K562 (cell line): ENCODE results near the gene ERBB3. TPM values are rescaled to one million over a fixed set of nuclear protein-coding genes. Genes with fewer than 3 reads are reported as not detected.

Experiments
- EP300 ChIP-seq: IDR thresholded peaks from 2 replicates; pipeline ENCODE4 v1.6.1; 2012; ENCODE audit warnings: low read length, improper control_type of control experiment
- FOXK2 ChIP-seq, 2 experiments: fragments of 450-650 bp; IDR thresholded peaks in 1 of 2; conservative IDR thresholded peaks in 1 of 2; 2 replicates each; pipeline ENCODE4 v1.6.1; 2016; ENCODE audit warnings: low read depth in 2 of 2, mild to moderate bottlenecking in 1 of 2
- HEY1 ChIP-seq: fragments of 250-450 bp; sonication (Bioruptor Pico); IDR thresholded peaks from 2 replicates; pipeline ENCODE4 v1.5.0; 2020; ENCODE audit warnings: mild to moderate bottlenecking, moderate library complexity, borderline replicate concordance
- HMBOX1 ChIP-seq: sonication (generic); IDR thresholded peaks from 2 replicates; pipeline ENCODE4 v1.6.1; 2016
- IRF2 ChIP-seq: sonication (generic); formaldehyde crosslinking; IDR thresholded peaks from 2 replicates; pipeline ENCODE4 v1.8.1; 2022; ENCODE audit warnings: mild to moderate bottlenecking, missing genetic modification reagents
- MEIS2 ChIP-seq: fragments of 450-650 bp; IDR thresholded peaks from 2 replicates; pipeline ENCODE4 v1.6.1; 2014; ENCODE audit warnings: mild to moderate bottlenecking; ENCODE audit not compliant: partially characterized antibody
- MXI1 ChIP-seq: IDR thresholded peaks from 2 replicates; pipeline ENCODE4 v1.6.1; 2011; ENCODE audit warnings: low read depth, mild to moderate bottlenecking, improper control_type of control experiment, low read length
- NFIC ChIP-seq: fragments of 450-650 bp; IDR thresholded peaks from 2 replicates; pipeline ENCODE4 v1.6.1; 2017; ENCODE audit warnings: mild to moderate bottlenecking, inconsistent platforms
- PRMT5 ChIP-seq: sonication (generic); formaldehyde crosslinking; IDR thresholded peaks from 2 replicates; pipeline ENCODE4 v1.5.0; 2020; ENCODE audit warnings: missing genetic modification reagents
- SMARCE1 ChIP-seq: fragments of 450-650 bp; IDR thresholded peaks from 2 replicates; pipeline ENCODE4 v1.7.1; 2016; ENCODE audit warnings: mild to moderate bottlenecking
- SNRNP70 ChIP-seq: fragments of 200-400 bp; formaldehyde crosslinking; optimal IDR thresholded peaks from 2 replicates; pipeline ENCODE3; 2017; ENCODE audit warnings: low read depth, low read length
- TCF3 ChIP-seq: sonication (generic); formaldehyde crosslinking; IDR thresholded peaks from 2 replicates; pipeline ENCODE4 v1.4.0; 2020; ENCODE audit warnings: mild to moderate bottlenecking, missing genetic modification reagents
- THRAP3 ChIP-seq: fragments of 450-650 bp; IDR thresholded peaks from 2 replicates; pipeline ENCODE4 v1.6.1; 2016; ENCODE audit warnings: mild to moderate bottlenecking, inconsistent platforms, borderline replicate concordance
- ZNF175 ChIP-seq: fragments of 200-800 bp; sonication (Bioruptor generic); IDR thresholded peaks from 2 replicates; pipeline ENCODE4 v1.6.1; 2016; ENCODE audit warnings: low read depth, mild to moderate bottlenecking, missing genetic modification characterization, missing compliant biosample characterization
- ZNF282 ChIP-seq: sonication (generic); formaldehyde crosslinking; IDR thresholded peaks from 2 replicates; pipeline ENCODE4 v1.8.1; 2023; ENCODE audit warnings: missing genetic modification reagents
- ZNF512 ChIP-seq: IDR thresholded peaks from 2 replicates; pipeline ENCODE4 v1.6.1; 2016; ENCODE audit warnings: missing genetic modification characterization, missing compliant biosample characterization
- ZNF639 ChIP-seq, 2 experiments: fragments of 200-800 bp in 1 of 2; sonication (Bioruptor generic) in 1 of 2; sonication (generic) in 1 of 2; formaldehyde crosslinking in 1 of 2; IDR thresholded peaks in 1 of 2; conservative IDR thresholded peaks in 1 of 2; 2 replicates each; pipeline versions ENCODE4 v1.5.0 to v1.6.1; 2016 to 2020; ENCODE audit warnings: missing compliant biosample characterization in 1 of 2, missing genetic modification characterization in 1 of 2, missing genetic modification reagents in 1 of 2
- polyA plus RNA-seq, 8 experiments: library from polyadenylated mRNA; depleted of rRNA in 4 of 8; stranded (reverse) in 5 of 8; unstranded in 3 of 8; fragments of >200 nt; fragmentation: Nextera tagmentation in 2 of 8; fragmentation: Illumina TruSeq in 1 of 8; extraction: Ambion mirVana in 2 of 8; extraction: Trizol in 1 of 8; gene quantifications; 2 replicates each; pipeline versions ENCODE4 v1.2.1 to v1.2.3, GENCODE V29; 2011 to 2014; ENCODE audit warnings: inconsistent platforms in 1 of 8, missing spikeins in 1 of 8
- total RNA-seq, 7 experiments: library from RNA; depleted of rRNA in 6 of 7; stranded (reverse); fragments of >200 nt in 6 of 7; fragmentation: Illumina TruSeq in 2 of 7; extraction: Trizol in 2 of 7; gene quantifications; 2 replicates each; pipeline versions ENCODE4 v1.2.1 to v1.2.3, GENCODE V29; 2011 to 2021; ENCODE audit warnings: low replicate concordance in 1 of 7
- TF ChIP-seq, protein P1 (sequence below), 3 experiments: IDR thresholded peaks in 2 of 3; conservative IDR thresholded peaks in 1 of 3; 2 replicates each; pipeline ENCODE4 v1.5.1; 2011 to 2012; ENCODE audit warnings: low read length in 3 of 3, mild to moderate bottlenecking in 3 of 3, control low read depth in 2 of 3, improper control_type of control experiment in 1 of 3, inconsistent platforms in 1 of 3, low read depth in 1 of 3, mixed read lengths in 1 of 3, moderate library complexity in 1 of 3; ENCODE audit not compliant: insufficient read depth in 2 of 3
- TF ChIP-seq, protein P2 (sequence below): fragments of 250-450 bp; sonication (Bioruptor Pico); IDR thresholded peaks from 2 replicates; pipeline ENCODE4 v1.4.0; 2020; ENCODE audit warnings: mild to moderate bottlenecking, moderate library complexity
- TF ChIP-seq, protein P3 (sequence below): fragments of 450-650 bp; formaldehyde crosslinking; conservative IDR thresholded peaks from 2 replicates; pipeline ENCODE4 v1.4.0; 2022; ENCODE audit warnings: mild to moderate bottlenecking, missing genetic modification characterization

The ERBB3 gene
- total and polyA plus RNA-seq, 9 of the 15 experiments (the other 6 are each of a cell fraction or from before 2014, with no cell fraction given) = 1.5 to 5.4 (median 3.8) TPM

- TF ChIP-seq, protein P1, sequence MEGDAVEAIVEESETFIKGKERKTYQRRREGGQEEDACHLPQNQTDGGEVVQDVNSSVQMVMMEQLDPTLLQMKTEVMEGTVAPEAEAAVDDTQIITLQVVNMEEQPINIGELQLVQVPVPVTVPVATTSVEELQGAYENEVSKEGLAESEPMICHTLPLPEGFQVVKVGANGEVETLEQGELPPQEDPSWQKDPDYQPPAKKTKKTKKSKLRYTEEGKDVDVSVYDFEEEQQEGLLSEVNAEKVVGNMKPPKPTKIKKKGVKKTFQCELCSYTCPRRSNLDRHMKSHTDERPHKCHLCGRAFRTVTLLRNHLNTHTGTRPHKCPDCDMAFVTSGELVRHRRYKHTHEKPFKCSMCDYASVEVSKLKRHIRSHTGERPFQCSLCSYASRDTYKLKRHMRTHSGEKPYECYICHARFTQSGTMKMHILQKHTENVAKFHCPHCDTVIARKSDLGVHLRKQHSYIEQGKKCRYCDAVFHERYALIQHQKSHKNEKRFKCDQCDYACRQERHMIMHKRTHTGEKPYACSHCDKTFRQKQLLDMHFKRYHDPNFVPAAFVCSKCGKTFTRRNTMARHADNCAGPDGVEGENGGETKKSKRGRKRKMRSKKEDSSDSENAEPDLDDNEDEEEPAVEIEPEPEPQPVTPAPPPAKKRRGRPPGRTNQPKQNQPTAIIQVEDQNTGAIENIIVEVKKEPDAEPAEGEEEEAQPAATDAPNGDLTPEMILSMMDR (IDR thresholded peaks at IDR 0.05 in 2 of 3, conservative IDR thresholded peaks at IDR 0.05 in 1 of 3; ENCODE audit: insufficient read depth in 2 of 3, low read depth in 1 of 3, low read length in 3 of 3) = no peak
- no peak for TF ChIP-seq THRAP3
- TF ChIP-seq ZNF282 (CRISPR knock-in tag) = no peak
- TF ChIP-seq FOXK2 (conservative IDR thresholded peaks at IDR 0.05 in 1 of 2, IDR thresholded peaks at IDR 0.05 in 1 of 2; ENCODE audit: low read depth in 2 of 2) = peak; percentile 54 to 59; a peak in 2 of 4 replicates
- TF ChIP-seq ZNF512 (tag) = no peak
- no peak for TF ChIP-seq IRF2 (CRISPR knock-in tag)
- TF ChIP-seq TCF3 (CRISPR knock-in tag) = peak; percentile 75
- TF ChIP-seq SMARCE1 = peak; percentile 37; the same call in 1 of the 2 replicates
- no peak for TF ChIP-seq ZNF175 (CRISPR knock-in tag)
- peak; percentile 33; the same call in 1 of the 2 replicates for TF ChIP-seq NFIC
- no peak for TF ChIP-seq SNRNP70
- TF ChIP-seq PRMT5 = no peak
- TF ChIP-seq MEIS2 = no peak
- peak; percentile 62 for TF ChIP-seq EP300
- no peak for TF ChIP-seq MXI1
- TF ChIP-seq, protein P2, sequence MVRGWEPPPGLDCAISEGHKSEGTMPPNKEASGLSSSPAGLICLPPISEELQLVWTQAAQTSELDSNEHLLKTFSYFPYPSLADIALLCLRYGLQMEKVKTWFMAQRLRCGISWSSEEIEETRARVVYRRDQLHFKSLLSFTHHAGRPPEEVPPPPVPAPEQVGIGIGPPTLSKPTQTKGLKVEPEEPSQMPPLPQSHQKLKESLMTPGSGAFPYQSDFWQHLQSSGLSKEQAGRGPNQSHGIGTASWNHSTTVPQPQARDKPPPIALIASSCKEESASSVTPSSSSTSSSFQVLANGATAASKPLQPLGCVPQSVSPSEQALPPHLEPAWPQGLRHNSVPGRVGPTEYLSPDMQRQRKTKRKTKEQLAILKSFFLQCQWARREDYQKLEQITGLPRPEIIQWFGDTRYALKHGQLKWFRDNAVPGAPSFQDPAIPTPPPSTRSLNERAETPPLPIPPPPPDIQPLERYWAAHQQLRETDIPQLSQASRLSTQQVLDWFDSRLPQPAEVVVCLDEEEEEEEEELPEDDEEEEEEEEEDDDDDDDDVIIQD (CRISPR knock-in tag) = no peak
- TF ChIP-seq HMBOX1 = no peak
- TF ChIP-seq HEY1 (CRISPR knock-in tag) = no peak
- TF ChIP-seq, protein P3, sequence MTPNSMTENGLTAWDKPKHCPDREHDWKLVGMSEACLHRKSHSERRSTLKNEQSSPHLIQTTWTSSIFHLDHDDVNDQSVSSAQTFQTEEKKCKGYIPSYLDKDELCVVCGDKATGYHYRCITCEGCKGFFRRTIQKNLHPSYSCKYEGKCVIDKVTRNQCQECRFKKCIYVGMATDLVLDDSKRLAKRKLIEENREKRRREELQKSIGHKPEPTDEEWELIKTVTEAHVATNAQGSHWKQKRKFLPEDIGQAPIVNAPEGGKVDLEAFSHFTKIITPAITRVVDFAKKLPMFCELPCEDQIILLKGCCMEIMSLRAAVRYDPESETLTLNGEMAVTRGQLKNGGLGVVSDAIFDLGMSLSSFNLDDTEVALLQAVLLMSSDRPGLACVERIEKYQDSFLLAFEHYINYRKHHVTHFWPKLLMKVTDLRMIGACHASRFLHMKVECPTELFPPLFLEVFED (CRISPR knock-in tag) = no peak
- TF ChIP-seq ZNF639 (CRISPR knock-in tag; conservative IDR thresholded peaks at IDR 0.05 in 1 of 2, IDR thresholded peaks at IDR 0.05 in 1 of 2) = no peak
These were observed 27.3 kb downstream of the ERBB3 start (continued) for GRCh38 chr12:56107242-56107641.
